DND-41 (cell line): Measurements from ENCODE around the gene NPAS2.

Experiments
- ATAC-seq: fragments of 200-7000 bp; cut with Tn5 transposase; 3 replicates; pipeline ENCODE4 v1.9.1; 2021; ENCODE audit warnings: low read depth; ENCODE audit not compliant: insufficient read depth
- DNase-seq: peaks from one replicate; pipeline ENCODE4 v3.0.0-alpha.2; 2020
- H2AFZ ChIP-seq: 2 replicates; pipeline ENCODE4 v1.6.0; 2012; ENCODE audit warnings: low read depth, low read length
- H3K27ac ChIP-seq: 2 replicates; pipeline ENCODE4 v1.5.1; 2012; ENCODE audit warnings: low read length, inconsistent platforms
- H3K27me3 ChIP-seq: fragments of 200-600 bp; sonication (generic); 2 replicates; pipeline ENCODE4 v1.6.0; 2012; ENCODE audit warnings: low read length, mild to moderate bottlenecking, inconsistent platforms; ENCODE audit not compliant: insufficient read depth, poor library complexity
- H3K36me3 ChIP-seq: 2 replicates; pipeline ENCODE4 v1.5.1; 2012; ENCODE audit warnings: low read length, inconsistent platforms; ENCODE audit not compliant: insufficient read depth
- H3K4me1 ChIP-seq: 2 replicates; pipeline ENCODE4 v1.5.1; 2012; ENCODE audit warnings: mild to moderate bottlenecking, low read length; ENCODE audit not compliant: insufficient read depth
- H3K4me2 ChIP-seq: 2 replicates; pipeline ENCODE4 v1.6.0; 2012; ENCODE audit warnings: mild to moderate bottlenecking, moderate library complexity, low read length, inconsistent platforms; ENCODE audit not compliant: insufficient read depth
- H3K4me3 ChIP-seq, 2 experiments: fragments of 200-600 bp in 1 of 2; shearing (Covaris generic) in 1 of 2; 2 replicates each; pipeline ENCODE4 v1.5.1; 2012 to 2016; ENCODE audit warnings: inconsistent platforms in 2 of 2, low read length in 2 of 2, mild to moderate bottlenecking in 2 of 2, low read depth in 1 of 2, moderate library complexity in 1 of 2
- H3K79me2 ChIP-seq: 2 replicates; pipeline ENCODE4 v1.6.0; 2012; ENCODE audit warnings: low read length, inconsistent platforms; ENCODE audit not compliant: insufficient read depth
- H3K9ac ChIP-seq: 2 replicates; pipeline ENCODE4 v1.6.0; 2012; ENCODE audit warnings: low read depth, mild to moderate bottlenecking, inconsistent platforms, low read length, moderate library complexity
- H3K9me3 ChIP-seq: 2 replicates; pipeline ENCODE4 v1.5.1; 2012; ENCODE audit warnings: low read length, moderate library complexity, mild to moderate bottlenecking, inconsistent platforms; ENCODE audit not compliant: insufficient read depth, severe bottlenecking
- H4K20me1 ChIP-seq: 2 replicates; pipeline ENCODE4 v1.6.0; 2012; ENCODE audit warnings: low read length; ENCODE audit not compliant: insufficient read depth
- EZH2 ChIP-seq: IDR thresholded peaks from 3 replicates; pipeline ENCODE4 v1.6.1; 2012; ENCODE audit warnings: borderline replicate concordance, low read depth, mild to moderate bottlenecking, moderate library complexity, low read length, inconsistent platforms; ENCODE audit not compliant: severe bottlenecking
- TF ChIP-seq, protein P1 (sequence below): IDR thresholded peaks from 2 replicates; pipeline ENCODE4 v1.5.1; 2012; ENCODE audit warnings: borderline replicate concordance, low read length, moderate library complexity, mild to moderate bottlenecking; ENCODE audit not compliant: poor library complexity, severe bottlenecking; ENCODE audit errors: extremely low read depth

The NPAS2 gene

DNA sequence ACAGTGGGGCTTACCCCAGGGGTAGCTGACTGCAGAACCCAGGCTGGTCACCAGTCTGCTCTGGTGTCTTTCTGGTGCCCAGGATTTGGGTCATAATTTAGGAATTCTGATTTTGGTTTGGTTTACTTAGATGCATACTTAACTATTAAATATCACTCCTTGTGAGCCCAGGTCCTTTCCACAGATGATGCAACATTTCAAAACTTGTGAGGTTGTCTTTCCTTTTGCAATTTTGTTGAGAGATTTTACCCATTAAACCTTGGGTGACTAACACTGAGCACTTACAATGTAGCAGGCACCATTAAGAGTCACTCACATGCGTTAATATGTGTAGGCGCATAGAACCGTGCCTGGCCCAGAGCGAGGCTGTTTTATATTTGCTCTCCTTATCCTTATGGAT is 120.3 kb downstream of the NPAS2 start:
- no peaks in the 10 kb centered on the region for H3K27me3 ChIP-seq
- H3K36me3 ChIP-seq: no peaks in the 10 kb centered on the region
- no peak overlapping the region for H2AFZ ChIP-seq
- TF ChIP-seq, protein P1, sequence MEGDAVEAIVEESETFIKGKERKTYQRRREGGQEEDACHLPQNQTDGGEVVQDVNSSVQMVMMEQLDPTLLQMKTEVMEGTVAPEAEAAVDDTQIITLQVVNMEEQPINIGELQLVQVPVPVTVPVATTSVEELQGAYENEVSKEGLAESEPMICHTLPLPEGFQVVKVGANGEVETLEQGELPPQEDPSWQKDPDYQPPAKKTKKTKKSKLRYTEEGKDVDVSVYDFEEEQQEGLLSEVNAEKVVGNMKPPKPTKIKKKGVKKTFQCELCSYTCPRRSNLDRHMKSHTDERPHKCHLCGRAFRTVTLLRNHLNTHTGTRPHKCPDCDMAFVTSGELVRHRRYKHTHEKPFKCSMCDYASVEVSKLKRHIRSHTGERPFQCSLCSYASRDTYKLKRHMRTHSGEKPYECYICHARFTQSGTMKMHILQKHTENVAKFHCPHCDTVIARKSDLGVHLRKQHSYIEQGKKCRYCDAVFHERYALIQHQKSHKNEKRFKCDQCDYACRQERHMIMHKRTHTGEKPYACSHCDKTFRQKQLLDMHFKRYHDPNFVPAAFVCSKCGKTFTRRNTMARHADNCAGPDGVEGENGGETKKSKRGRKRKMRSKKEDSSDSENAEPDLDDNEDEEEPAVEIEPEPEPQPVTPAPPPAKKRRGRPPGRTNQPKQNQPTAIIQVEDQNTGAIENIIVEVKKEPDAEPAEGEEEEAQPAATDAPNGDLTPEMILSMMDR: no peak
- TF ChIP-seq EZH2: no peak
- no peaks in the 10 kb centered on the region for H4K20me1 ChIP-seq
- H3K4me3 ChIP-seq: no peak overlapping the region
- H3K9ac ChIP-seq: no peak overlapping the region
- H3K4me2 ChIP-seq: no peak overlapping the region
- H3K27ac ChIP-seq: 0 out of 2 replicates have a peak overlapping the region, but pooled peaks have one; percentile 42
- DNase-seq (no peak), ATAC-seq (no peak)
- no peaks in the 10 kb centered on the region for H3K79me2 ChIP-seq
- peaks cover 14% of the 10 kb centered on the region for H3K4me1 ChIP-seq
- no peaks in the 10 kb centered on the region for H3K9me3 ChIP-seq

- Histone ChIP-seq H3K9me3 (no peaks in the 10 kb centered on the region), H3K27ac (peak overlapping the region; percentile 42; the same call in 1 of the 2 replicates), H3K36me3 (no peaks in the 10 kb centered on the region), H3K27me3 (no peaks in the 10 kb centered on the region), H3K9ac (no peak overlapping the region), H3K79me2 (no peaks in the 10 kb centered on the region), H3K4me2 (no peak overlapping the region), H3K4me1 (peaks cover 14% of the 10 kb centered on the region), H3K4me3 (no peak overlapping the region), H4K20me1 (no peaks in the 10 kb centered on the region), H2AFZ (no peak overlapping the region)
- ATAC-seq (peak; percentile 58; the same call in 2 of the 3 replicates), DNase-seq (no peak)
- TF ChIP-seq EZH2: no peak
- TF ChIP-seq, protein P1: no peak
Observed at GRCh38 chr2:100940766-100941645, 121.1 kb downstream of the NPAS2 start.

DNA sequence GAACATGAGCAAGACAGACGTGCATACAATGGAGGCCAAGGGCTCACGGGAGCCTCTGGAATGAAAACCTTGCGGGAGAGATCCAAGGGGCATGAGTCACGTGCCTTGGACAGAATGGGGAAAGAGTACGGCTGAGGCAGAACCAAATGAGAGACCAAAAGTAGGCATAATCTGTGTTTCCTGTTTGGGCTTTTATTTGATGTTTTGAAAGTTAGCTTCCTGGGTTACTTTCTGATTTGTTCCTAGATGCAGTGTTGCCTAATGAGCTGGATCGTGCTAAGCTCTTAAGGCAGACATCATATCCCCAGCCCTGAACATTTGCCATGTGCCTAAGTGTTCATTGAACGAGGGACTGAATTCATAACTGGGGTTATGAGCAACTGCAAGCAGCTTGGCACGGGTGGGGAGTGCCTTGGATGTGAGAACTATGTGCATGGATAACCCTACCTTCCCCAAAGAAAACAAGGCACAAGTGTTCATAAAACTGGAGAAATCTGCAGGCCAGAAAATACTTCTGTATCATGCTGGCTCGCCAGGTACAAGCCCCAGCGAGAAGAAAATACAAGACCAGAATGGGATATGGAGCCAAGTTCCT is 121.8 kb downstream of the NPAS2 start:
- H3K27ac ChIP-seq: no peak overlapping the region
- H3K79me2 ChIP-seq: no peaks in the 10 kb centered on the region
- no peaks in the 10 kb centered on the region for H3K9me3 ChIP-seq
- H3K36me3 ChIP-seq: no peaks in the 10 kb centered on the region
- no peak overlapping the region for H2AFZ ChIP-seq
- no peak for DNase-seq
- H4K20me1 ChIP-seq: no peaks in the 10 kb centered on the region
- no peak overlapping the region for H3K4me3 ChIP-seq
- no peak overlapping the region for H3K4me2 ChIP-seq
- H3K4me1 ChIP-seq: peaks cover 14% of the 10 kb centered on the region
- H3K9ac ChIP-seq: no peak overlapping the region
- TF ChIP-seq, protein P1: no peak
- TF ChIP-seq EZH2: no peak
- no peaks in the 10 kb centered on the region for H3K27me3 ChIP-seq
- ATAC-seq: no peak; the same call in 2 of the 3 replicates
